ENCODE data around the gene ABCB4. TPM values are rescaled to one million over a fixed set of nuclear protein-coding genes. Genes with fewer than 3 reads are reported as not detected.

The ABCB4 gene
- total RNA-seq, 1 donor, result 0.81 TPM

GRCh38 chr7:87499494-87499893 lies 24.0 kb upstream of the ABCB4 start:
- H3K4me3 ChIP-seq (ENCODE audit: low read depth, low read length), result no peak overlapping the region
- TF ChIP-seq, protein P1, sequence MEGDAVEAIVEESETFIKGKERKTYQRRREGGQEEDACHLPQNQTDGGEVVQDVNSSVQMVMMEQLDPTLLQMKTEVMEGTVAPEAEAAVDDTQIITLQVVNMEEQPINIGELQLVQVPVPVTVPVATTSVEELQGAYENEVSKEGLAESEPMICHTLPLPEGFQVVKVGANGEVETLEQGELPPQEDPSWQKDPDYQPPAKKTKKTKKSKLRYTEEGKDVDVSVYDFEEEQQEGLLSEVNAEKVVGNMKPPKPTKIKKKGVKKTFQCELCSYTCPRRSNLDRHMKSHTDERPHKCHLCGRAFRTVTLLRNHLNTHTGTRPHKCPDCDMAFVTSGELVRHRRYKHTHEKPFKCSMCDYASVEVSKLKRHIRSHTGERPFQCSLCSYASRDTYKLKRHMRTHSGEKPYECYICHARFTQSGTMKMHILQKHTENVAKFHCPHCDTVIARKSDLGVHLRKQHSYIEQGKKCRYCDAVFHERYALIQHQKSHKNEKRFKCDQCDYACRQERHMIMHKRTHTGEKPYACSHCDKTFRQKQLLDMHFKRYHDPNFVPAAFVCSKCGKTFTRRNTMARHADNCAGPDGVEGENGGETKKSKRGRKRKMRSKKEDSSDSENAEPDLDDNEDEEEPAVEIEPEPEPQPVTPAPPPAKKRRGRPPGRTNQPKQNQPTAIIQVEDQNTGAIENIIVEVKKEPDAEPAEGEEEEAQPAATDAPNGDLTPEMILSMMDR (IDR thresholded peaks at IDR 0.05; ENCODE audit: insufficient read depth, low read length), result no peak
- no peak for DNase-seq (ENCODE audit: low read depth)

DNA sequence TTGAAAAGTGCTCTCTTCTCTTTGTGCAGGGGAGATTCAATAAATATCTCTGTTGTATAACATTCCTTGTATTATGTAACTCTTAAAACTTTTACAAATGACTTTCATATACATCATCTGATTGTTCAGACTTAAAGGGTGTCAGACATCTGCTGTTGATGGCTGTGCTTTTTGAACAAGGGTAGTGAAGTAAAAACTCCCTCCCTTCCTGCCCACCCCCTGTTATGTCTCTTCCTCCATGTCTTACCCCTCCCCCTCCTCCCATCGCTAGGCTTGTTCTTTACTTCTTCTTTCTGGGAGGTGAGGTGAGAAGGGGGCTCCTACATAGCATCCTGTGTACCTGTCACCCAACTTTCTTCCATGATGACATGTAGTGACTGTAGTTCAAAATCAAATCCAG lies 23.4 kb upstream of the ABCB4 start:
- TF ChIP-seq, protein P1 (IDR thresholded peaks at IDR 0.05; ENCODE audit: insufficient read depth, low read length), result no peak
- no peak for DNase-seq (ENCODE audit: low read depth)
- H3K4me3 ChIP-seq (ENCODE audit: low read depth, low read length), result no peak overlapping the region

DNA sequence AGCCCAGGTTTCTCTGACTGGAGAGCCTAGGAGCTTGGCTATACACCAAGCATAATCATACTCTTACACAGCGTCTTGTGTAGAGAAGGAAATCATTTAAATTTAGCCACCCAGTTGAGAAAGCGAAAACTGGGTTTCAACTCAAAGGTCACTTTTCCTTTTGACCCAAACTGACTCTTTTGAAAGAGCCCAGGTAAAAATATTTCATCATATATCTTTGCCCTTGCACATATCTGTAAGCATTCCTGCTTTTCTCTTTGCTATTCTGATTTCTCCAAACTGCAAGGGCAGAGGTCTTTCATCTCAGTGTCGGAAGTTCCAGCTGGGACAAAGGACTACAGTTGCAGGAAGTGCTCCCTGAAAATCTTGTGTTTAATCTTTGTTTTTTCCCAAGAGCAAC lies 22.0 kb upstream of the ABCB4 start:
- TF ChIP-seq, protein P1 (IDR thresholded peaks at IDR 0.05; ENCODE audit: insufficient read depth, low read length), result no peak
- no peak overlapping the region for H3K4me3 ChIP-seq (ENCODE audit: low read depth, low read length)
- DNase-seq (ENCODE audit: low read depth), result no peak

GRCh38 chr7:87495366-87495765 lies 19.9 kb upstream of the ABCB4 start:
- TF ChIP-seq, protein P1 (IDR thresholded peaks at IDR 0.05; ENCODE audit: insufficient read depth, low read length), result no peak
- DNase-seq (ENCODE audit: low read depth), result no peak
- H3K4me3 ChIP-seq (ENCODE audit: low read depth, low read length), result no peak overlapping the region

GRCh38 chr7:87494454-87494853 lies 19.0 kb upstream of the ABCB4 start:
- no peak for DNase-seq (ENCODE audit: low read depth)
- TF ChIP-seq, protein P1 (IDR thresholded peaks at IDR 0.05; ENCODE audit: insufficient read depth, low read length), result no peak
- no peak overlapping the region for H3K4me3 ChIP-seq (ENCODE audit: low read depth, low read length)

GRCh38 chr7:87483131-87483530 lies 7.7 kb upstream of the ABCB4 start:
- no peak for DNase-seq (ENCODE audit: low read depth)
- TF ChIP-seq, protein P1 (IDR thresholded peaks at IDR 0.05; ENCODE audit: insufficient read depth, low read length), result no peak
- no peak overlapping the region for H3K4me3 ChIP-seq (ENCODE audit: low read depth, low read length)

DNA sequence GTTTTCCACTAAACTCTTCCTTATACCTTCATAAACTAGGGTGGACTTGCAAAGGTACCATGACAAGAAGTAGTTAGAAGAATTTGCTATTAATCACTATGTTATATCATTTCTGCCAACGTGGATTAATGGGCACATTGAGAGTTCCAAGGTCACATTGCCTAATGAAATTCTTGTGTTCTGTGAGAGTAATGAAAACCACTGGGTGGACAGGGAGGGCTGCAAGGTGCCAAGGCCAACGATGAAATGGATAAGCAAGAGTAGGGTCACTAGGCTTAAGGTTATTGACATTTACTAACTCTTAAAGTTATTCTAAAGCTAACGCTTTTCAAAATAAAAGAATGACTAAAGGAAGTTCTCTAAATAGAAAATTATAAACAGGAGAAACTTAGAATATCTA lies 6.6 kb upstream of the ABCB4 start:
- TF ChIP-seq, protein P1 (IDR thresholded peaks at IDR 0.05; ENCODE audit: insufficient read depth, low read length), result no peak
- no peak for DNase-seq (ENCODE audit: low read depth)
- no peak overlapping the region for H3K4me3 ChIP-seq (ENCODE audit: low read depth, low read length)
